Uterus (tissue), 4 donors: ENCODE measurements around the gene LOXL3. TPM values are rescaled to one million over a fixed set of nuclear protein-coding genes. Genes with fewer than 3 reads are reported as not detected.

Experiments
- DNase-seq, 2 donors: peaks; one replicate each; pipeline ENCODE4 v3.0.0-alpha.2; 2019 to 2020
- H3K27ac ChIP-seq, 2 donors: fragments of 200-600 bp; sonication (generic); 1 replicate in 1 of 2; 2 replicates in 1 of 2; pipeline ENCODE4 v1.5.1; 2016 to 2018
- H3K27me3 ChIP-seq, 2 donors: fragments of 200-600 bp; sonication (generic); one replicate each; pipeline ENCODE4 v1.5.1; 2018 to 2019; ENCODE audit warnings: control low read depth in 1 of 2
- H3K36me3 ChIP-seq, 2 donors: fragments of 200-600 bp; sonication (generic); one replicate each; pipeline ENCODE4 v1.5.1; 2019; ENCODE audit warnings: control low read depth in 1 of 2
- H3K4me1 ChIP-seq, 2 donors: fragments of 200-600 bp; sonication (generic); one replicate each; pipeline ENCODE4 v1.5.1; 2018 to 2019; ENCODE audit warnings: control low read depth in 1 of 2
- H3K4me3 ChIP-seq, 2 donors: fragments of 200-600 bp; sonication (generic); 1 replicate in 1 of 2; 2 replicates in 1 of 2; pipeline ENCODE4 v1.5.1; 2018 to 2019; ENCODE audit warnings: mild to moderate bottlenecking in 1 of 2
- H3K9me3 ChIP-seq, 2 donors: fragments of 200-600 bp; sonication (generic); one replicate each; pipeline ENCODE4 v1.5.1; 2019; ENCODE audit warnings: control low read depth in 1 of 2
- POLR2A ChIP-seq, 2 donors: fragments of 450-650 bp; IDR thresholded peaks; one replicate each; pipeline ENCODE4 v1.6.1; 2016; ENCODE audit warnings: antibody characterized with exemption in 2 of 2, mild to moderate bottlenecking in 1 of 2, moderate library complexity in 1 of 2
- intact Hi-C: fragments of 100-400 bp; cut with DNase I; formaldehyde crosslinking; loops from one replicate; pipeline ENCODE4 v1.15.1; 2023; ENCODE audit warnings: low total_unique reads
- total RNA-seq, 4 donors: library from RNA; depleted of rRNA in 3 of 4; stranded (reverse); fragments of >200 nt in 3 of 4; gene quantifications; one replicate each; pipeline versions ENCODE4 v1.1.0 to v1.2.4, GENCODE V29; 2014 to 2023
- TF ChIP-seq, protein P1 (sequence below), 4 experiments: fragments of 200-600 bp in 2 of 4; fragments of 450-650 bp in 2 of 4; sonication (generic) in 2 of 4; IDR thresholded peaks; one replicate each; pipeline ENCODE4 v1.5.1; 2016 to 2019; ENCODE audit warnings: antibody characterized with exemption in 4 of 4, mild to moderate bottlenecking in 2 of 4, moderate library complexity in 1 of 4
- donor health status: DM: yes; HTN: yes; CAD: no.

Gene LOXL3
- total RNA-seq, 4 donors from 2014 or later, result 9.5 to 26.5 (median 17.5) TPM

DNA sequence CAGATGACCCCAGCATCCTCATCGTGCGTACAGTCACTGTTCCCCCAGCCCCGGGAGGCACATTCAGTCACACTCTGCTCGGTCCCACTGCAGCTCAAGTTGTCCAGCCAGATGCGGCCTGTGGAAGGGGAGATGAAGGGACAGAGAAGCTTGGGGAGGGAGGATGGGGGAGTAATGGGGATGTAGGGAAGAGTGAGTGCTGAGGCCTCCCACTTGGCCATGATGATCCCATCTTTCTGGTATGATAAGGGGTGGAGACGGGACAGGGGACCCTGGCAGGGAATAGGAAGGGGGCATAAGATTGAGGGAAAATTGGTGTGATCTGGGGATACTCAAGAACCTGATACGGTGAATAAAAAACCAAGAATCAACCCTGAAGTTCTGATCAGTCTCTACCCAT lies 3.5 kb downstream of the LOXL3 start:
- H3K4me1 ChIP-seq, result peaks cover 0 to 10% of the 10 kb centered on the region in 2 donors
- H3K4me3 ChIP-seq, result no peak overlapping the region
- intact Hi-C loops, result no loop called here
- no peaks in the 10 kb centered on the region for H3K36me3 ChIP-seq
- no peaks in the 10 kb centered on the region for H3K9me3 ChIP-seq
- H3K27me3 ChIP-seq, result no peaks in the 10 kb centered on the region
- no peak for DNase-seq
- no peak overlapping the region for H3K27ac ChIP-seq
- no peak for TF ChIP-seq POLR2A (IDR thresholded peaks at IDR 0.05)
- TF ChIP-seq, protein P1, sequence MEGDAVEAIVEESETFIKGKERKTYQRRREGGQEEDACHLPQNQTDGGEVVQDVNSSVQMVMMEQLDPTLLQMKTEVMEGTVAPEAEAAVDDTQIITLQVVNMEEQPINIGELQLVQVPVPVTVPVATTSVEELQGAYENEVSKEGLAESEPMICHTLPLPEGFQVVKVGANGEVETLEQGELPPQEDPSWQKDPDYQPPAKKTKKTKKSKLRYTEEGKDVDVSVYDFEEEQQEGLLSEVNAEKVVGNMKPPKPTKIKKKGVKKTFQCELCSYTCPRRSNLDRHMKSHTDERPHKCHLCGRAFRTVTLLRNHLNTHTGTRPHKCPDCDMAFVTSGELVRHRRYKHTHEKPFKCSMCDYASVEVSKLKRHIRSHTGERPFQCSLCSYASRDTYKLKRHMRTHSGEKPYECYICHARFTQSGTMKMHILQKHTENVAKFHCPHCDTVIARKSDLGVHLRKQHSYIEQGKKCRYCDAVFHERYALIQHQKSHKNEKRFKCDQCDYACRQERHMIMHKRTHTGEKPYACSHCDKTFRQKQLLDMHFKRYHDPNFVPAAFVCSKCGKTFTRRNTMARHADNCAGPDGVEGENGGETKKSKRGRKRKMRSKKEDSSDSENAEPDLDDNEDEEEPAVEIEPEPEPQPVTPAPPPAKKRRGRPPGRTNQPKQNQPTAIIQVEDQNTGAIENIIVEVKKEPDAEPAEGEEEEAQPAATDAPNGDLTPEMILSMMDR (IDR thresholded peaks at IDR 0.05), result no peak

DNA sequence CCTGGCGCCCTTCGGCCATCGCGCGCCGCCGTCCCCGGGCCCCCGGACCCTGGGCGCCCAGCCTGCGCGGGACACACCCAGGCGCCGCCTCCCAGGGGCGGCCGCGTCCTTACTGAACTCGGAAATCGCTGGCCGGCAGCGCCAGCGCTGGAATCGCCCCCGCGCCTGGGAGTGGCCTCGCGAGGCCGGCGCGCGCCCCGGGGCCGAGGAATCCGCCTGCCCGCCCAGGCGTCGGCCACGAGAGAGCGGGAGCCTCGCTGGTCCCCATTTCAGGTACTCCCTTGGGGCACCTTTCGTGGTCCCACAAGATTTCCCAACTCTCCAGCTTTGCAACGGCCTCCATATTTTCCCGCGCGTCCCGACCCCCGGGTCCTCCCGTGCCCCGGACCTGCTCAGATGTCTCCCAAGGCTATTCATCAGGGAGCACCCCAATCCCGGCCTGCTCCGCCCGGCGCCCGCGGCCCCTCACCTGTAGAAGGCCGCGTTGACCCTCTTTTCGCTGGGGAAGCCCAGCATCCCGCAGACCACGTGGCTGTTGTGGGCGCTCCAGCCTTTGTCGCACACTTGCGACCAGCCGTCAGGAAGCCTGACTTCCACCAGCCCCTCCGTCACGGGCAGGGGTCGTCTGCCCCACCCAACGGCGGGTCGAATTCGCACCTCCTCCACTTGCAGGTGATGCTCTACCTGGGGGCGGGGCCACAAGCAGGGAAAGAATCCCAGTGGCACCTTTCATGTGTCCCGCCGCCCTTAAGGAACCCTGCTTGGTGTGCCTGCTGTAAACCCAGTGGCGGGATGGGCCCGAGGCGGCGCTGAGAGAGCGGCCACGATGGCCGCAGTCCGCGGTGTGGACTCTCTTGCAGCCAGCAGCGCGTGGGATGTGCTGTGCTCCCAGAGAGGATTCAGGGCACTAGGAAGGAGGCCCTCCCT lies 4.6 kb downstream of the LOXL3 start:
- peak in 1 of 2 donors; percentile 75 for DNase-seq
- no peaks in the 10 kb centered on the region for H3K27me3 ChIP-seq
- H3K4me1 ChIP-seq, result peaks cover 0 to 9% of the 10 kb centered on the region in 2 donors
- TF ChIP-seq, protein P1 (IDR thresholded peaks at IDR 0.05), result no peak
- peak in 1 of 2 donors; percentile 52 for TF ChIP-seq POLR2A (IDR thresholded peaks at IDR 0.05)
- H3K27ac ChIP-seq, result peak overlapping the region; percentile 67 to 73
- H3K4me3 ChIP-seq, result peak overlapping the region; percentile 27 to 37
- H3K9me3 ChIP-seq, result no peaks in the 10 kb centered on the region
- no peaks in the 10 kb centered on the region for H3K36me3 ChIP-seq
- intact Hi-C loops, result no loop called here

DNA sequence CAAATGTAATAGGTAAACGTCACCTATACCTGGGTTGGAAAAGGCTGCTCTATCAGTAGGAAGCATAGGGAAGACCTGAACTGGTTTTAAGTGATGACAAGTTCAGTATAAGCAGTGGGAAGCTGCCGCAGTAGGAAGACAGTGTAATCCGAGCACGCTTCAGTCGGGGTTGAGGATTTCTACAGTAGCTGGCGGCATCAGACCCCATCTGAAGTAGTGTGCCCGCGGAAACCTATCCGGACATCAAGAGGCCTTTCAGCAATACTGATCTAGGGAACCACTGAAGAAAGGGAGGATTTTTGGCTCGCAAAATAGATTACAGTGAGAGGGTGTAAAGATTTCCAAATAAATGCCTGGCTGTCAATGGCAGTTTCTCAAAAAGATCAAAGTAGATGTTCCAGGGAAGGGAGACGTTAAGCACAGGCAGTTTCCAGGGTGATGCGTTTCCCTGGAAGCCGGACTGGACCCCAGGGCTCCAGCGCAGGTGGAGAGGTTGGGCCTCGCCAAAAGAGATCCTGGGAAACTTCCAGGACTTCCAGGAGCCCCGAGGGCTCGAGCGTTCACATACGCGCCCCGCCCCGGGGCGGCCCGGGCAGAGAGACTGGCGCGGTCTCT lies 5.3 kb downstream of the LOXL3 start:
- Histone ChIP-seq H3K4me3 (peak overlapping the region; percentile 27 to 37), H3K9me3 (no peaks in the 10 kb centered on the region), H3K36me3 (no peaks in the 10 kb centered on the region), H3K27ac (peak overlapping the region; percentile 67 to 73), H3K27me3 (no peaks in the 10 kb centered on the region), H3K4me1 (peaks cover 0 to 7% of the 10 kb centered on the region in 2 donors)
- no peak for DNase-seq
- TF ChIP-seq POLR2A (IDR thresholded peaks at IDR 0.05), result no peak
- TF ChIP-seq, protein P1 (IDR thresholded peaks at IDR 0.05), result no peak
- intact Hi-C loops, result no loop called here

- no peaks in the 10 kb centered on the region for H3K36me3 ChIP-seq
- intact Hi-C loops, result no loop called here
Observed at GRCh38 chr2:74546004-74546403, 7.7 kb downstream of the LOXL3 start.

More at GRCh38 chr2:74546004-74546403, 7.7 kb downstream of the LOXL3 start:
- Histone ChIP-seq H3K9me3 (no peaks in the 10 kb centered on the region), H3K4me3 (no peak overlapping the region), H3K27ac (no peak overlapping the region), H3K4me1 (no peaks in the 10 kb centered on the region), H3K27me3 (no peaks in the 10 kb centered on the region)
- TF ChIP-seq, protein P1 (IDR thresholded peaks at IDR 0.05), result no peak
- TF ChIP-seq POLR2A (IDR thresholded peaks at IDR 0.05), result no peak
- no peak for DNase-seq
